ENCODE measurements around the gene P3H1. TPM values are rescaled to one million over a fixed set of nuclear protein-coding genes. Genes with fewer than 3 reads are reported as not detected.
"Not testable (repeated sequence)": the region's sequence is repeated elsewhere in the genome, so short reads cannot be mapped to it uniquely, and the experiment has no call there.

P3H1 gene
- total RNA-seq, 1 donor from 2014 or later = 22.3 TPM

GRCh38 chr1:42721926-42722325, 44.9 kb downstream of the P3H1 start:
- Histone ChIP-seq H3K4me1 (no peaks in the 10 kb centered on the region), H3K27me3 (no peaks in the 10 kb centered on the region), H3K36me3 (no peaks in the 10 kb centered on the region), H3K4me3 (no peak overlapping the region), H3K27ac (no peak overlapping the region), H3K9me3 (no peaks in the 10 kb centered on the region)
- DNase-seq (no peak), ATAC-seq (no peak)
- no peak for TF ChIP-seq CTCF (IDR thresholded peaks at IDR 0.05)
- intact Hi-C loops (cut with DNase I) = no loop called here

GRCh38 chr1:42720868-42721267, 46.0 kb downstream of the P3H1 start:
- Histone ChIP-seq H3K4me3 (no peak overlapping the region), H3K4me1 (no peaks in the 10 kb centered on the region), H3K36me3 (no peaks in the 10 kb centered on the region), H3K9me3 (no peaks in the 10 kb centered on the region), H3K27ac (no peak overlapping the region), H3K27me3 (no peaks in the 10 kb centered on the region)
- TF ChIP-seq CTCF (IDR thresholded peaks at IDR 0.05) = no peak
- intact Hi-C loops (cut with DNase I) = no loop called here
- ATAC-seq = no peak
- no peak for DNase-seq

- H3K4me3 ChIP-seq; H3K27me3 ChIP-seq; ATAC-seq; H3K9me3 ChIP-seq; DNase-seq; H3K27ac ChIP-seq; H3K4me1 ChIP-seq; intact Hi-C loops (cut with DNase I); H3K36me3 ChIP-seq: not testable (repeated sequence)
These were observed 52.4 kb downstream of the P3H1 start for GRCh38 chr1:42714441-42714840.

- DNase-seq (no peak), ATAC-seq (no peak)
- H3K27ac ChIP-seq = no peak overlapping the region
- H3K4me1 ChIP-seq = no peaks in the 10 kb centered on the region
- no peak for TF ChIP-seq CTCF (IDR thresholded peaks at IDR 0.05)
- no peaks in the 10 kb centered on the region for H3K27me3 ChIP-seq
- H3K9me3 ChIP-seq = peaks cover 3% of the 10 kb centered on the region
- intact Hi-C loops (cut with DNase I) = no loop called here
- H3K4me3 ChIP-seq = no peak overlapping the region
- no peaks in the 10 kb centered on the region for H3K36me3 ChIP-seq
These were observed 53.5 kb downstream of the P3H1 start for GRCh38 chr1:42713293-42713692.

- DNase-seq; H3K4me3 ChIP-seq; ATAC-seq; H3K9me3 ChIP-seq; intact Hi-C loops (cut with DNase I); H3K36me3 ChIP-seq; H3K27ac ChIP-seq; H3K4me1 ChIP-seq; H3K27me3 ChIP-seq: not testable (repeated sequence)
These were observed 54.0 kb downstream of the P3H1 start for GRCh38 chr1:42712808-42713207.

- no peak overlapping the region for H3K4me3 ChIP-seq
- no peaks in the 10 kb centered on the region for H3K9me3 ChIP-seq
These were observed 62.9 kb downstream of the P3H1 start for GRCh38 chr1:42703888-42704464.

More at GRCh38 chr1:42703888-42704464, 62.9 kb downstream of the P3H1 start:
- ATAC-seq (no peak), DNase-seq (no peak)
- intact Hi-C loops (cut with DNase I) = no loop called here
- no peak overlapping the region for H3K27ac ChIP-seq
- TF ChIP-seq CTCF (IDR thresholded peaks at IDR 0.05) = no peak
- no peaks in the 10 kb centered on the region for H3K27me3 ChIP-seq
- H3K4me1 ChIP-seq = no peaks in the 10 kb centered on the region
- H3K36me3 ChIP-seq = peaks cover 88% of the 10 kb centered on the region
